H9 (cell line): Measurements from ENCODE around the gene TAF10. TPM values are rescaled to one million over a fixed set of nuclear protein-coding genes. Genes with fewer than 3 reads are reported as not detected.

ENCODE experiments used
- DNase-seq: peaks from one replicate; pipeline ENCODE4 v3.0.0-alpha.2; 2017
- H2AFZ ChIP-seq: one replicate; pipeline ENCODE4 v1.6.1; 2013; ENCODE audit warnings: mild to moderate bottlenecking, low read length, control low read depth, moderate library complexity
- H2AK5ac ChIP-seq: 2 replicates; pipeline ENCODE4 v1.6.1; 2013; ENCODE audit warnings: low read length, control low read depth, mixed read lengths; ENCODE audit not compliant: insufficient read length
- H2BK120ac ChIP-seq: one replicate; pipeline ENCODE4 v1.6.1; 2013; ENCODE audit warnings: low read depth, mild to moderate bottlenecking, low read length, control low read depth, inconsistent platforms; ENCODE audit not compliant: poor library complexity, severe bottlenecking
- H2BK12ac ChIP-seq: 2 replicates; pipeline ENCODE4 v1.6.1; 2013; ENCODE audit warnings: low read length, control low read depth, mixed read lengths, low read depth; ENCODE audit not compliant: insufficient read length
- H2BK15ac ChIP-seq: 2 replicates; pipeline ENCODE4 v1.6.1; 2013; ENCODE audit warnings: low read depth, low read length, control low read depth
- H2BK20ac ChIP-seq: one replicate; pipeline ENCODE4 v1.6.1; 2013; ENCODE audit warnings: low read depth, mild to moderate bottlenecking, low read length, control low read depth, inconsistent platforms; ENCODE audit not compliant: poor library complexity, severe bottlenecking
- H2BK5ac ChIP-seq: 2 replicates; pipeline ENCODE4 v1.6.1; 2013; ENCODE audit warnings: low read length, control low read depth, mixed read lengths; ENCODE audit not compliant: insufficient read length
- H3K14ac ChIP-seq: 2 replicates; pipeline ENCODE4 v1.6.1; 2013; ENCODE audit warnings: low read length, control low read depth; ENCODE audit not compliant: insufficient read depth
- H3K18ac ChIP-seq: 2 replicates; pipeline ENCODE4 v1.6.1; 2013; ENCODE audit warnings: low read depth, mild to moderate bottlenecking, mixed read lengths, low read length, control low read depth; ENCODE audit not compliant: insufficient read length
- H3K23ac ChIP-seq: 2 replicates; pipeline ENCODE4 v1.6.1; 2013; ENCODE audit warnings: low read length, control low read depth, mixed read lengths, low read depth; ENCODE audit not compliant: insufficient read length
- H3K23me2 ChIP-seq: 2 replicates; pipeline ENCODE4 v1.6.1; 2013; ENCODE audit warnings: low read depth, mild to moderate bottlenecking, mixed read lengths, low read length, control low read depth; ENCODE audit not compliant: insufficient read length, poor library complexity, severe bottlenecking
- H3K27ac ChIP-seq: 2 replicates; pipeline ENCODE4 v1.5.1; 2013; ENCODE audit warnings: low read length, control low read depth, mixed read lengths, low read depth; ENCODE audit not compliant: insufficient read length
- H3K27me3 ChIP-seq: 2 replicates; pipeline ENCODE4 v1.6.1; 2013; ENCODE audit warnings: low read length, control low read depth, inconsistent platforms; ENCODE audit not compliant: insufficient read depth
- H3K4ac ChIP-seq: 2 replicates; pipeline ENCODE4 v1.6.1; 2013; ENCODE audit warnings: low read depth, mild to moderate bottlenecking, control low read depth, inconsistent platforms, low read length, moderate library complexity
- H3K4me1 ChIP-seq: 2 replicates; pipeline ENCODE4 v1.6.1; 2013; ENCODE audit warnings: low read length, control low read depth, inconsistent platforms; ENCODE audit not compliant: insufficient read depth
- H3K4me2 ChIP-seq: 2 replicates; pipeline ENCODE4 v1.6.1; 2013; ENCODE audit warnings: low read length, control low read depth, mixed read lengths; ENCODE audit not compliant: insufficient read length, insufficient read depth
- H3K56ac ChIP-seq: 2 replicates; pipeline ENCODE4 v1.6.1; 2013; ENCODE audit warnings: low read depth, mild to moderate bottlenecking, mixed read lengths, low read length, control low read depth; ENCODE audit not compliant: insufficient read length
- H3K79me1 ChIP-seq: 2 replicates; pipeline ENCODE4 v1.6.1; 2013; ENCODE audit warnings: low read depth, mild to moderate bottlenecking, moderate library complexity, low read length, control low read depth, inconsistent platforms; ENCODE audit not compliant: insufficient read depth, poor library complexity, severe bottlenecking
- H3K79me2 ChIP-seq: 2 replicates; pipeline ENCODE4 v1.6.1; 2013; ENCODE audit warnings: low read length, control low read depth, inconsistent platforms; ENCODE audit not compliant: insufficient read depth
- H3K9ac ChIP-seq: 2 replicates; pipeline ENCODE4 v1.6.1; 2013; ENCODE audit warnings: low read length, control low read depth, mixed read lengths; ENCODE audit not compliant: insufficient read length; ENCODE audit errors: extremely low read depth
- H3K9me3 ChIP-seq: one replicate; pipeline ENCODE4 v1.6.1; 2013; ENCODE audit warnings: low read depth, low read length, inconsistent platforms; ENCODE audit not compliant: control insufficient read depth
- H3T11ph ChIP-seq: one replicate; pipeline ENCODE4 v1.6.1; 2013; ENCODE audit warnings: mild to moderate bottlenecking, low read length, control low read depth, inconsistent platforms
- H4K20me1 ChIP-seq: one replicate; pipeline ENCODE4 v1.6.1; 2013; ENCODE audit not compliant: control insufficient read depth, insufficient read length, insufficient read depth
- H4K5ac ChIP-seq: 2 replicates; pipeline ENCODE4 v1.6.1; 2013; ENCODE audit warnings: low read depth, mild to moderate bottlenecking, mixed read lengths, low read length, control low read depth; ENCODE audit not compliant: insufficient read length
- H4K8ac ChIP-seq: replicated peaks from 2 replicates; pipeline ENCODE4 v1.6.1; 2013; ENCODE audit warnings: low read length, control low read depth, mixed read lengths, low read depth; ENCODE audit not compliant: insufficient read length
- H4K91ac ChIP-seq: 2 replicates; pipeline ENCODE4 v1.6.1; 2013; ENCODE audit warnings: low read depth, mild to moderate bottlenecking, moderate library complexity, mixed read lengths, low read length, control low read depth; ENCODE audit not compliant: insufficient read length
- H3K27ac Mint-ChIP-seq, 3 experiments: 2 replicates in 2 of 3; 3 replicates in 1 of 3; pipeline ENCODE4 v1.8.0; 2020 to 2021; ENCODE audit warnings: mixed read lengths in 3 of 3, mild to moderate bottlenecking in 1 of 3, moderate library complexity in 1 of 3
- H3K27me3 Mint-ChIP-seq: 2 replicates; pipeline ENCODE4 v1.8.0; 2021; ENCODE audit warnings: low read depth, mild to moderate bottlenecking, moderate library complexity, mixed read lengths
- H3K36me3 Mint-ChIP-seq, 3 experiments: 2 replicates in 2 of 3; 3 replicates in 1 of 3; pipeline ENCODE4 v1.8.0; 2020 to 2021; ENCODE audit warnings: low read depth in 3 of 3, mixed read lengths in 3 of 3; ENCODE audit not compliant: insufficient read depth in 1 of 3
- H3K4me1 Mint-ChIP-seq, 2 experiments: 2 replicates each; pipeline ENCODE4 v1.8.0; 2020; ENCODE audit warnings: mixed read lengths in 2 of 2
- H3K4me3 Mint-ChIP-seq, 2 experiments: 2 replicates in 1 of 2; 3 replicates in 1 of 2; pipeline ENCODE4 v1.8.0; 2020 to 2021; ENCODE audit warnings: mild to moderate bottlenecking in 2 of 2, mixed read lengths in 2 of 2, moderate library complexity in 1 of 2
- H3K9me3 Mint-ChIP-seq, 2 experiments: 2 replicates in 1 of 2; 3 replicates in 1 of 2; pipeline ENCODE4 v1.8.0; 2020; ENCODE audit warnings: mild to moderate bottlenecking in 2 of 2, mixed read lengths in 2 of 2, moderate library complexity in 1 of 2
- CTCF ChIP-seq: fragments of 200-600 bp; sonication (generic); conservative IDR thresholded peaks from 3 replicates; pipeline ENCODE4 v1.8.0; 2021; ENCODE audit warnings: antibody characterized with exemption, mild to moderate bottlenecking
- WGBS: extraction: QIAGEN DNeasy Blood & Tissue Kit; methylation state at CpG from one replicate; pipeline ENCODE4 v1.1.7; 2013; ENCODE audit warnings: missing lambda C conversion rate, low lambda C conversion rate, mixed read lengths; ENCODE audit not compliant: insufficient read length; ENCODE audit errors: extremely low coverage; 5-methylcytosine and 5-hydroxymethylcytosine counted together
- long read RNA-seq: library from polyadenylated mRNA; unstranded; transcript quantifications from one replicate; pipeline ENCODE4 v2.0.0, GENCODE V29; 2020
- total RNA-seq: library from RNA; stranded (reverse); gene quantifications from 2 replicates; pipeline ENCODE4 v1.2.1, GENCODE V29; 2021

Gene TAF10
- total RNA-seq = 198 and 207 TPM in 2 replicates
- long read RNA-seq, partial matches to known transcripts = 2 of 5 reads
- long read RNA-seq, other reads (novel, unspliced or antisense) = 3 of 5 reads

DNA sequence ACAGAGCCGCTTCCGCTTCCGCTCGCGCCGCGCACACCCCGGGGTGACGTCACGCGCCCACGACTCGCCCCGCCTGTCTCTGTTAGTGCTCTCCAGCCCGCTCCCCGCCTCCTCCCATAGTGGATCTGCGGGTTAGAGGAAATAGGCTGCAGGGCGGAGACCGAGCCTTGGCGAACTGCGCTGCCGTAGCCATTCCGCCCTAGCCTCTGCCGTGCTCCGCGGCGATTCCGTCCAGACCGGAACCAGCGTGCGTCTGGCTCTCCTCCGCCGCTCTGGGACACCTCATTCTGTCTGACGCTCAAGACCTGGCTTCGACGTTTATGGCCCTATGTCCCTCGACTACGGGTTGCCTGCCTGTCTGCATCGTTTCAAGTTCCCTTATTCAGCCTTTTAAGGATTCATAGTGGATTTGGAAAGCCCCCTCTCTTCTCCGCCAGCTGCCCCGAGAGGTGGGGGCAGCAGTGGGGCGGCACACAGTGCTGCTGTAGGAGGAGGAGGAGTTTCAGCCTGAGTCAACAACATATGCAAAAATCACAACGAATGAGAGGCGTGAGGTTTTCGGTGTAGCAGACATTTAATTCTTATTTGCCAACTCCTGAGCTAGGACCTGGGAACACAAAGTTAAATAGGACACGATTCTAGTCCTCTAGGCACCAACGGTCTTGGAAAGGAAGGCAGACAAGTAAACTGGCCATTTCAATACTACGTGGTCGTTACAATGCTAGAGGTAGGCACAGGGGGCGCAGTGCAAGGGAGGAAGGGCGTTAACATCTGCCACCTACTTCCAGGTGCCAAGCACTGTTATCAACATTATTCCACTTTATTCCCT is at the start of gene TAF10:
TSS of gene TAF10 (minus strand) at position 4 of the 829 bp plus-strand sequence. CDS start 27 bp downstream, outside the sequence.
- no peak within 1 kb of the TSS for H4K5ac ChIP-seq
- no peaks in the 10 kb centered on the region for H3K79me2 ChIP-seq
- no peak within 1 kb of the TSS for H3K23ac ChIP-seq
- Mint-ChIP-seq H3K36me3 (peaks cover 33 to 59% (median 52%) of the 10 kb centered on the region in 3 experiments; a peak in 6 of 7 replicates), H3K4me3 (peak within 1 kb of the TSS; percentile 83 to 88), H3K27ac (peak within 1 kb of the TSS; percentile 61 to 96 (median 90); a peak in 6 of 7 replicates), H3K4me1 (peaks cover 12% of the 10 kb centered on the region in 2 experiments), H3K9me3 (no peaks in the 10 kb centered on the region), H3K27me3 (no peaks in the 10 kb centered on the region; the same call in 1 of the 2 replicates)
- peak within 1 kb of the TSS; percentile 89 for H3K18ac ChIP-seq
- H3K79me1 ChIP-seq = no peaks in the 10 kb centered on the region
- TF ChIP-seq CTCF = peak; percentile 75
- H3K23me2 ChIP-seq = peaks cover 12% of the 10 kb centered on the region
- no peak within 1 kb of the TSS for H2BK15ac ChIP-seq
- WGBS = no CpG with 5 or more reads among the region's 51 CpGs
- H3K14ac ChIP-seq = peak within 1 kb of the TSS; percentile 92
- H4K20me1 ChIP-seq = no peaks in the 10 kb centered on the region
- H2BK5ac ChIP-seq = peak within 1 kb of the TSS; percentile 13
- DNase-seq = peak; percentile 96
- no peak within 1 kb of the TSS for H3K56ac ChIP-seq
- H3K4ac ChIP-seq = no peak within 1 kb of the TSS
- H3K4me1 ChIP-seq = no peaks in the 10 kb centered on the region
- no peak within 1 kb of the TSS for H2BK20ac ChIP-seq
- H2BK120ac ChIP-seq = no peak within 1 kb of the TSS
- H3T11ph ChIP-seq = no peak within 1 kb of the TSS
- no peaks in the 10 kb centered on the region for H3K27me3 ChIP-seq
- H4K91ac ChIP-seq = no peak within 1 kb of the TSS
- H3K27ac ChIP-seq = peak within 1 kb of the TSS; percentile 81
- no peak within 1 kb of the TSS for H2AFZ ChIP-seq
- no peak within 1 kb of the TSS for H2BK12ac ChIP-seq
- H3K9ac ChIP-seq = peak within 1 kb of the TSS; percentile 80
- no peak within 1 kb of the TSS for H2AK5ac ChIP-seq
- H3K4me2 ChIP-seq = peak within 1 kb of the TSS; percentile 76
- no peaks in the 10 kb centered on the region for H3K9me3 ChIP-seq
- no peak within 1 kb of the TSS for H4K8ac ChIP-seq
